GM23338 (cell line): ENCODE results near the gene PID1. TPM values are rescaled to one million over a fixed set of nuclear protein-coding genes. Genes with fewer than 3 reads are reported as not detected.

Experiments
- ATAC-seq: fragments of 200-7000 bp; cut with Tn5 transposase; 3 replicates; pipeline ENCODE4 v1.9.1; 2020
- DNase-seq: peaks from one replicate; pipeline ENCODE4 v3.0.0-alpha.2; 2015; ENCODE audit warnings: low spot score
- H2AFZ ChIP-seq: fragments of 200-600 bp; sonication (generic); 2 replicates; pipeline ENCODE4 v1.8.0; 2016; ENCODE audit warnings: antibody characterized with exemption, mild to moderate bottlenecking, moderate library complexity
- H3F3A ChIP-seq: fragments of 200-600 bp; sonication (generic); replicated peaks from 2 replicates; pipeline ENCODE4 v1.8.0; 2017; ENCODE audit warnings: antibody characterized with exemption, mixed run types, low read depth
- H3K27ac ChIP-seq: fragments of 200-600 bp; sonication (generic); 2 replicates; pipeline ENCODE4 v1.6.1; 2016; ENCODE audit warnings: low read depth
- H3K27me3 ChIP-seq: fragments of 200-600 bp; sonication (generic); 2 replicates; pipeline ENCODE4 v1.8.0; 2016; ENCODE audit warnings: mild to moderate bottlenecking, mixed run types, moderate library complexity; ENCODE audit not compliant: insufficient read depth
- H3K36me3 ChIP-seq: fragments of 200-600 bp; sonication (generic); 2 replicates; pipeline ENCODE4 v1.8.0; 2016; ENCODE audit warnings: mild to moderate bottlenecking; ENCODE audit not compliant: insufficient read depth
- H3K4me1 ChIP-seq: fragments of 200-600 bp; sonication (generic); 2 replicates; pipeline ENCODE4 v1.8.0; 2016; ENCODE audit warnings: mild to moderate bottlenecking, moderate library complexity; ENCODE audit not compliant: insufficient read depth
- H3K4me2 ChIP-seq: fragments of 200-600 bp; sonication (generic); 2 replicates; pipeline ENCODE4 v1.7.1; 2017; ENCODE audit warnings: mixed run types
- H3K4me3 ChIP-seq: fragments of 200-600 bp; sonication (generic); 2 replicates; pipeline ENCODE4 v1.6.1; 2016; ENCODE audit warnings: mixed run types
- H3K79me2 ChIP-seq: fragments of 200-600 bp; sonication (generic); replicated peaks from 2 replicates; pipeline ENCODE4 v1.8.0; 2017; ENCODE audit warnings: mild to moderate bottlenecking; ENCODE audit not compliant: insufficient read depth
- H3K9me2 ChIP-seq: fragments of 200-600 bp; sonication (generic); 2 replicates; pipeline ENCODE4 v1.8.0; 2017; ENCODE audit not compliant: insufficient read depth
- H4K20me1 ChIP-seq: fragments of 200-600 bp; sonication (generic); replicated peaks from 2 replicates; pipeline ENCODE4 v1.8.0; 2017; ENCODE audit warnings: mild to moderate bottlenecking; ENCODE audit not compliant: insufficient read depth
- H3K27ac Mint-ChIP-seq: 2 replicates; pipeline ENCODE4 v1.8.0; 2020; ENCODE audit warnings: inconsistent platforms, mild to moderate bottlenecking, moderate library complexity, mixed read lengths
- H3K27me3 Mint-ChIP-seq: 3 replicates; pipeline ENCODE4 v1.8.0; 2022; ENCODE audit warnings: low read depth, mild to moderate bottlenecking, moderate library complexity, mixed read lengths, inconsistent platforms; ENCODE audit not compliant: insufficient read depth, poor library complexity
- H3K36me3 Mint-ChIP-seq: 3 replicates; pipeline ENCODE4 v1.8.0; 2021; ENCODE audit warnings: low read depth, mild to moderate bottlenecking, inconsistent platforms, moderate library complexity, mixed read lengths
- H3K4me1 Mint-ChIP-seq: 3 replicates; pipeline ENCODE4 v1.8.0; 2020; ENCODE audit warnings: mild to moderate bottlenecking, inconsistent platforms, mixed read lengths
- H3K4me3 Mint-ChIP-seq: 3 replicates; pipeline ENCODE4 v1.8.0; 2021; ENCODE audit warnings: moderate library complexity, mild to moderate bottlenecking, inconsistent platforms, mixed read lengths
- H3K9me3 Mint-ChIP-seq: 3 replicates; pipeline ENCODE4 v1.8.0; 2020; ENCODE audit warnings: moderate library complexity, mild to moderate bottlenecking, inconsistent platforms, mixed read lengths
- EZH2phosphoT487 ChIP-seq: fragments of 200-600 bp; sonication (generic); IDR thresholded peaks from one replicate; pipeline ENCODE4 v1.8.1; 2018; ENCODE audit warnings: antibody characterized with exemption; ENCODE audit not compliant: unreplicated experiment
- JUNB ChIP-seq: IDR thresholded peaks from one replicate; pipeline ENCODE4 v1.6.1; 2016; ENCODE audit warnings: antibody characterized with exemption; ENCODE audit not compliant: unreplicated experiment
- NANOG ChIP-seq: IDR thresholded peaks from 2 replicates; pipeline ENCODE4 v1.6.1; 2016; ENCODE audit warnings: antibody characterized with exemption, borderline replicate concordance
- STAT1 ChIP-seq: IDR thresholded peaks from one replicate; pipeline ENCODE4 v1.6.1; 2016; ENCODE audit warnings: antibody characterized with exemption; ENCODE audit not compliant: unreplicated experiment
- ZNF331 ChIP-seq: fragments of 250-450 bp; sonication (Bioruptor Pico); IDR thresholded peaks from 2 replicates; pipeline ENCODE4 v1.5.0; 2020; ENCODE audit warnings: low read depth, mild to moderate bottlenecking, moderate library complexity
- polyA plus RNA-seq: library from polyadenylated mRNA; unstranded; fragments of >200 nt; fragmentation: Nextera tagmentation; extraction: Ambion mirVana; gene quantifications from 2 replicates; pipeline ENCODE4 v1.2.1, GENCODE V29; 2016
- total RNA-seq: library from RNA; depleted of rRNA; stranded (reverse); fragments of >200 nt; shearing (Covaris generic); gene quantifications from 2 replicates; pipeline ENCODE4 v1.2.3, GENCODE V29; 2014
- TF ChIP-seq, protein P1 (sequence below): IDR thresholded peaks from one replicate; pipeline ENCODE4 v1.6.1; 2018; ENCODE audit warnings: antibody characterized with exemption; ENCODE audit not compliant: unreplicated experiment
- TF ChIP-seq, protein P2 (sequence below): fragments of 250-450 bp; sonication (Bioruptor Pico); IDR thresholded peaks from 2 replicates; pipeline ENCODE4 v1.5.0; 2020; ENCODE audit warnings: mild to moderate bottlenecking, moderate library complexity
- TF ChIP-seq, protein P3 (sequence below), 2 experiments: fragments of 200-600 bp in 1 of 2; sonication (generic) in 1 of 2; conservative IDR thresholded peaks; 2 replicates each; pipeline versions ENCODE4 v1.5.1 to v1.6.1; 2016 to 2017; ENCODE audit warnings: antibody characterized with exemption in 2 of 2, low read depth in 2 of 2, mild to moderate bottlenecking in 2 of 2, moderate library complexity in 1 of 2

PID1 gene
- total and polyA plus RNA-seq, 2 experiments from 2014 or later, result 1.7 to 2.4 TPM

DNA sequence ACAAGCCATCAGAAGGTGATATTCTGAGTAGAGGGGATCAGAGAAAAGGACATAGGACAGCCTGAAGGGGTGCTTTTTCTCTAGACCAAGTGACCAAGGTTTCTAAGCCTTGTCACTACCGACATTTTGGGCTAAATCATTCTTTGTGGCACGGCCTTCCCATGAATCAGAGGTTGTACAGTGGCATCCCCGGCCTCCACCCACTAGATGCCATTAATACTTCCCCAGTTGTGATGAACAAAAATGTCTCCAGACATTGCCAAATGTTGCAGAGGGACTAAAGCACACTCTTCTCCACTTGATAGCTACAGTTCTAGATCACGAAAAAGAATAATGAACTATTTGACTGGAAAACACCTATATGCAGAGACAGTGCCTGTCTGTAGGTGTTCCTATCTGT is 143.6 kb downstream of the PID1 start:
- DNase-seq (no peak), ATAC-seq (no peak)
- no peak overlapping the region for H3K27ac ChIP-seq
- no peaks in the 10 kb centered on the region for H3K79me2 ChIP-seq
- H3K9me2 ChIP-seq, result no peaks in the 10 kb centered on the region; the same call in 1 of the 2 replicates
- H4K20me1 ChIP-seq, result no peaks in the 10 kb centered on the region
- no peaks in the 10 kb centered on the region for H3K27me3 Mint-ChIP-seq
- H3K4me2 ChIP-seq, result no peak overlapping the region
- H3F3A ChIP-seq, result no peaks in the 10 kb centered on the region
- H3K4me3 ChIP-seq, result no peak overlapping the region
- H3K27ac Mint-ChIP-seq, result no peak overlapping the region
- no peaks in the 10 kb centered on the region for H3K4me1 ChIP-seq
- H3K9me3 Mint-ChIP-seq, result no peaks in the 10 kb centered on the region
- no peaks in the 10 kb centered on the region for H3K36me3 ChIP-seq
- H3K4me1 Mint-ChIP-seq, result no peaks in the 10 kb centered on the region
- H2AFZ ChIP-seq, result no peak overlapping the region
- H3K4me3 Mint-ChIP-seq, result no peak overlapping the region
- no peaks in the 10 kb centered on the region for H3K36me3 Mint-ChIP-seq
- H3K27me3 ChIP-seq, result no peaks in the 10 kb centered on the region
- TF ChIP-seq EZH2phosphoT487 (no peak), JUNB (no peak), NANOG (no peak), ZNF331 (CRISPR knock-in tag) (no peak), STAT1 (no peak)
- TF ChIP-seq, protein P1, sequence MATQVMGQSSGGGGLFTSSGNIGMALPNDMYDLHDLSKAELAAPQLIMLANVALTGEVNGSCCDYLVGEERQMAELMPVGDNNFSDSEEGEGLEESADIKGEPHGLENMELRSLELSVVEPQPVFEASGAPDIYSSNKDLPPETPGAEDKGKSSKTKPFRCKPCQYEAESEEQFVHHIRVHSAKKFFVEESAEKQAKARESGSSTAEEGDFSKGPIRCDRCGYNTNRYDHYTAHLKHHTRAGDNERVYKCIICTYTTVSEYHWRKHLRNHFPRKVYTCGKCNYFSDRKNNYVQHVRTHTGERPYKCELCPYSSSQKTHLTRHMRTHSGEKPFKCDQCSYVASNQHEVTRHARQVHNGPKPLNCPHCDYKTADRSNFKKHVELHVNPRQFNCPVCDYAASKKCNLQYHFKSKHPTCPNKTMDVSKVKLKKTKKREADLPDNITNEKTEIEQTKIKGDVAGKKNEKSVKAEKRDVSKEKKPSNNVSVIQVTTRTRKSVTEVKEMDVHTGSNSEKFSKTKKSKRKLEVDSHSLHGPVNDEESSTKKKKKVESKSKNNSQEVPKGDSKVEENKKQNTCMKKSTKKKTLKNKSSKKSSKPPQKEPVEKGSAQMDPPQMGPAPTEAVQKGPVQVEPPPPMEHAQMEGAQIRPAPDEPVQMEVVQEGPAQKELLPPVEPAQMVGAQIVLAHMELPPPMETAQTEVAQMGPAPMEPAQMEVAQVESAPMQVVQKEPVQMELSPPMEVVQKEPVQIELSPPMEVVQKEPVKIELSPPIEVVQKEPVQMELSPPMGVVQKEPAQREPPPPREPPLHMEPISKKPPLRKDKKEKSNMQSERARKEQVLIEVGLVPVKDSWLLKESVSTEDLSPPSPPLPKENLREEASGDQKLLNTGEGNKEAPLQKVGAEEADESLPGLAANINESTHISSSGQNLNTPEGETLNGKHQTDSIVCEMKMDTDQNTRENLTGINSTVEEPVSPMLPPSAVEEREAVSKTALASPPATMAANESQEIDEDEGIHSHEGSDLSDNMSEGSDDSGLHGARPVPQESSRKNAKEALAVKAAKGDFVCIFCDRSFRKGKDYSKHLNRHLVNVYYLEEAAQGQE, result no peak
- TF ChIP-seq, protein P2, sequence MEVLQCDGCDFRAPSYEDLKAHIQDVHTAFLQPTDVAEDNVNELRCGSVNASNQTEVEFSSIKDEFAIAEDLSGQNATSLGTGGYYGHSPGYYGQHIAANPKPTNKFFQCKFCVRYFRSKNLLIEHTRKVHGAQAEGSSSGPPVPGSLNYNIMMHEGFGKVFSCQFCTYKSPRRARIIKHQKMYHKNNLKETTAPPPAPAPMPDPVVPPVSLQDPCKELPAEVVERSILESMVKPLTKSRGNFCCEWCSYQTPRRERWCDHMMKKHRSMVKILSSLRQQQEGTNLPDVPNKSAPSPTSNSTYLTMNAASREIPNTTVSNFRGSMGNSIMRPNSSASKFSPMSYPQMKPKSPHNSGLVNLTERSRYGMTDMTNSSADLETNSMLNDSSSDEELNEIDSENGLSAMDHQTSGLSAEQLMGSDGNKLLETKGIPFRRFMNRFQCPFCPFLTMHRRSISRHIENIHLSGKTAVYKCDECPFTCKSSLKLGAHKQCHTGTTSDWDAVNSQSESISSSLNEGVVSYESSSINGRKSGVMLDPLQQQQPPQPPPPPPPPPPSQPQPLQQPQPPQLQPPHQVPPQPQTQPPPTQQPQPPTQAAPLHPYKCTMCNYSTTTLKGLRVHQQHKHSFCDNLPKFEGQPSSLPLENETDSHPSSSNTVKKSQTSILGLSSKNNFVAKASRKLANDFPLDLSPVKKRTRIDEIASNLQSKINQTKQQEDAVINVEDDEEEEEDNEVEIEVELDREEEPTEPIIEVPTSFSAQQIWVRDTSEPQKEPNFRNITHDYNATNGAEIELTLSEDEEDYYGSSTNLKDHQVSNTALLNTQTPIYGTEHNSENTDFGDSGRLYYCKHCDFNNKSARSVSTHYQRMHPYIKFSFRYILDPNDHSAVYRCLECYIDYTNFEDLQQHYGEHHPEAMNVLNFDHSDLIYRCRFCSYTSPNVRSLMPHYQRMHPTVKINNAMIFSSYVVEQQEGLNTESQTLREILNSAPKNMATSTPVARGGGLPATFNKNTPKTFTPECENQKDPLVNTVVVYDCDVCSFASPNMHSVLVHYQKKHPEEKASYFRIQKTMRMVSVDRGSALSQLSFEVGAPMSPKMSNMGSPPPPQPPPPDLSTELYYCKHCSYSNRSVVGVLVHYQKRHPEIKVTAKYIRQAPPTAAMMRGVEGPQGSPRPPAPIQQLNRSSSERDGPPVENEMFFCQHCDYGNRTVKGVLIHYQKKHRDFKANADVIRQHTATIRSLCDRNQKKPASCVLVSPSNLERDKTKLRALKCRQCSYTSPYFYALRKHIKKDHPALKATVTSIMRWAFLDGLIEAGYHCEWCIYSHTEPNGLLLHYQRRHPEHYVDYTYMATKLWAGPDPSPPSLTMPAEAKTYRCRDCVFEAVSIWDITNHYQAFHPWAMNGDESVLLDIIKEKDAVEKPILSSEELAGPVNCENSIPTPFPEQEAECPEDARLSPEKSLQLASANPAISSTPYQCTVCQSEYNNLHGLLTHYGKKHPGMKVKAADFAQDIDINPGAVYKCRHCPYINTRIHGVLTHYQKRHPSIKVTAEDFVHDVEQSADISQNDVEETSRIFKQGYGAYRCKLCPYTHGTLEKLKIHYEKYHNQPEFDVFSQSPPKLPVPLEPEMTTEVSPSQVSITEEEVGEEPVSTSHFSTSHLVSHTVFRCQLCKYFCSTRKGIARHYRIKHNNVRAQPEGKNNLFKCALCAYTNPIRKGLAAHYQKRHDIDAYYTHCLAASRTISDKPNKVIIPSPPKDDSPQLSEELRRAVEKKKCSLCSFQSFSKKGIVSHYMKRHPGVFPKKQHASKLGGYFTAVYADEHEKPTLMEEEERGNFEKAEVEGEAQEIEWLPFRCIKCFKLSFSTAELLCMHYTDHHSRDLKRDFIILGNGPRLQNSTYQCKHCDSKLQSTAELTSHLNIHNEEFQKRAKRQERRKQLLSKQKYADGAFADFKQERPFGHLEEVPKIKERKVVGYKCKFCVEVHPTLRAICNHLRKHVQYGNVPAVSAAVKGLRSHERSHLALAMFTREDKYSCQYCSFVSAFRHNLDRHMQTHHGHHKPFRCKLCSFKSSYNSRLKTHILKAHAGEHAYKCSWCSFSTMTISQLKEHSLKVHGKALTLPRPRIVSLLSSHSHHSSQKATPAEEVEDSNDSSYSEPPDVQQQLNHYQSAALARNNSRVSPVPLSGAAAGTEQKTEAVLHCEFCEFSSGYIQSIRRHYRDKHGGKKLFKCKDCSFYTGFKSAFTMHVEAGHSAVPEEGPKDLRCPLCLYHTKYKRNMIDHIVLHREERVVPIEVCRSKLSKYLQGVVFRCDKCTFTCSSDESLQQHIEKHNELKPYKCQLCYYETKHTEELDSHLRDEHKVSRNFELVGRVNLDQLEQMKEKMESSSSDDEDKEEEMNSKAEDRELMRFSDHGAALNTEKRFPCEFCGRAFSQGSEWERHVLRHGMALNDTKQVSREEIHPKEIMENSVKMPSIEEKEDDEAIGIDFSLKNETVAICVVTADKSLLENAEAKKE, result no peak
- TF ChIP-seq, protein P3, sequence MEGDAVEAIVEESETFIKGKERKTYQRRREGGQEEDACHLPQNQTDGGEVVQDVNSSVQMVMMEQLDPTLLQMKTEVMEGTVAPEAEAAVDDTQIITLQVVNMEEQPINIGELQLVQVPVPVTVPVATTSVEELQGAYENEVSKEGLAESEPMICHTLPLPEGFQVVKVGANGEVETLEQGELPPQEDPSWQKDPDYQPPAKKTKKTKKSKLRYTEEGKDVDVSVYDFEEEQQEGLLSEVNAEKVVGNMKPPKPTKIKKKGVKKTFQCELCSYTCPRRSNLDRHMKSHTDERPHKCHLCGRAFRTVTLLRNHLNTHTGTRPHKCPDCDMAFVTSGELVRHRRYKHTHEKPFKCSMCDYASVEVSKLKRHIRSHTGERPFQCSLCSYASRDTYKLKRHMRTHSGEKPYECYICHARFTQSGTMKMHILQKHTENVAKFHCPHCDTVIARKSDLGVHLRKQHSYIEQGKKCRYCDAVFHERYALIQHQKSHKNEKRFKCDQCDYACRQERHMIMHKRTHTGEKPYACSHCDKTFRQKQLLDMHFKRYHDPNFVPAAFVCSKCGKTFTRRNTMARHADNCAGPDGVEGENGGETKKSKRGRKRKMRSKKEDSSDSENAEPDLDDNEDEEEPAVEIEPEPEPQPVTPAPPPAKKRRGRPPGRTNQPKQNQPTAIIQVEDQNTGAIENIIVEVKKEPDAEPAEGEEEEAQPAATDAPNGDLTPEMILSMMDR (conservative IDR thresholded peaks at IDR 0.05; ENCODE audit: low read depth in 2 of 2), result no peak
